Lower leg skin (tissue), 4 donors: ENCODE measurements around the gene UQCRH. TPM values are rescaled to one million over a fixed set of nuclear protein-coding genes. Genes with fewer than 3 reads are reported as not detected.

Source experiments
- DNase-seq, 2 donors: peaks; one replicate each; pipeline ENCODE4 v3.0.0-alpha.2; 2019; ENCODE audit warnings: low spot score in 2 of 2
- H3K4me3 ChIP-seq: fragments of 200-600 bp; sonication (generic); 2 replicates; pipeline ENCODE4 v1.5.1; 2017; ENCODE audit warnings: mild to moderate bottlenecking, low read depth; ENCODE audit not compliant: poor library complexity, severe bottlenecking
- POLR2A ChIP-seq, 2 donors: fragments of 450-650 bp; IDR thresholded peaks; one replicate each; pipeline ENCODE4 v1.6.1; 2016 to 2017; ENCODE audit warnings: antibody characterized with exemption in 2 of 2, mild to moderate bottlenecking in 1 of 2, moderate library complexity in 1 of 2
- WGBS, 2 donors: methylation state at CpG; one replicate each; pipeline ENCODE4 v1.1.5; 2018; 5-methylcytosine and 5-hydroxymethylcytosine counted together
- intact Hi-C: fragments of 100-400 bp; cut with DNase I; formaldehyde crosslinking; loops from one replicate; pipeline ENCODE4 v1.15.0; 2023; ENCODE audit warnings: low total_unique reads
- total RNA-seq, 4 donors: library from RNA; depleted of rRNA; stranded (reverse); fragments of >200 nt; gene quantifications; one replicate each; pipeline ENCODE4 v1.1.0, GENCODE V29; 2016
- TF ChIP-seq, protein P1 (sequence below), 3 donors: fragments of 450-650 bp; IDR thresholded peaks; one replicate each; pipeline ENCODE4 v1.5.1; 2016; ENCODE audit warnings: antibody characterized with exemption in 3 of 3, mild to moderate bottlenecking in 3 of 3, moderate library complexity in 2 of 3

Gene UQCRH
- total RNA-seq, 4 donors from 2014 or later: 223 to 278 (median 237) TPM

DNA sequence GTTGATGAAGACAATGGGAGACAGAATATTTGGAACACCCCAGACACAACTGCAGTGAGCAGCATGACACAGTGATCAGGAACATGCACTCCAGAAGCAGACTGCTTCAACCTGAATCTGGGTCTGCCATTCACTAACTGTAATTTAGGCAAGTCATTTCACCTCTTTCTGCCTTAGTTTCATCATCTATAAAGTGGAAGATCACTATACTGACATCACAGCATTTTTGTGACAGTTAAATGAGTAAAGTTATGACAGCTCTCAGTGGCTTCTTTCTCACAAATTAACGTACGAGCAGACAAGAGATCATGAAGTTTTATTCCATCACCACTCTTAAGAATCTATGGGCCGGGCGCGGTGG is 14.4 kb upstream of the UQCRH start:
- H3K4me3 ChIP-seq: no peak overlapping the region
- no peak for DNase-seq
- 93 to 98% methylated on average over 5 of the region's 5 CpGs for WGBS, 2 donors
- intact Hi-C loops: no loop called here
- TF ChIP-seq POLR2A (IDR thresholded peaks at IDR 0.05): no peak
- TF ChIP-seq, protein P1, sequence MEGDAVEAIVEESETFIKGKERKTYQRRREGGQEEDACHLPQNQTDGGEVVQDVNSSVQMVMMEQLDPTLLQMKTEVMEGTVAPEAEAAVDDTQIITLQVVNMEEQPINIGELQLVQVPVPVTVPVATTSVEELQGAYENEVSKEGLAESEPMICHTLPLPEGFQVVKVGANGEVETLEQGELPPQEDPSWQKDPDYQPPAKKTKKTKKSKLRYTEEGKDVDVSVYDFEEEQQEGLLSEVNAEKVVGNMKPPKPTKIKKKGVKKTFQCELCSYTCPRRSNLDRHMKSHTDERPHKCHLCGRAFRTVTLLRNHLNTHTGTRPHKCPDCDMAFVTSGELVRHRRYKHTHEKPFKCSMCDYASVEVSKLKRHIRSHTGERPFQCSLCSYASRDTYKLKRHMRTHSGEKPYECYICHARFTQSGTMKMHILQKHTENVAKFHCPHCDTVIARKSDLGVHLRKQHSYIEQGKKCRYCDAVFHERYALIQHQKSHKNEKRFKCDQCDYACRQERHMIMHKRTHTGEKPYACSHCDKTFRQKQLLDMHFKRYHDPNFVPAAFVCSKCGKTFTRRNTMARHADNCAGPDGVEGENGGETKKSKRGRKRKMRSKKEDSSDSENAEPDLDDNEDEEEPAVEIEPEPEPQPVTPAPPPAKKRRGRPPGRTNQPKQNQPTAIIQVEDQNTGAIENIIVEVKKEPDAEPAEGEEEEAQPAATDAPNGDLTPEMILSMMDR (IDR thresholded peaks at IDR 0.05): no peak

DNA sequence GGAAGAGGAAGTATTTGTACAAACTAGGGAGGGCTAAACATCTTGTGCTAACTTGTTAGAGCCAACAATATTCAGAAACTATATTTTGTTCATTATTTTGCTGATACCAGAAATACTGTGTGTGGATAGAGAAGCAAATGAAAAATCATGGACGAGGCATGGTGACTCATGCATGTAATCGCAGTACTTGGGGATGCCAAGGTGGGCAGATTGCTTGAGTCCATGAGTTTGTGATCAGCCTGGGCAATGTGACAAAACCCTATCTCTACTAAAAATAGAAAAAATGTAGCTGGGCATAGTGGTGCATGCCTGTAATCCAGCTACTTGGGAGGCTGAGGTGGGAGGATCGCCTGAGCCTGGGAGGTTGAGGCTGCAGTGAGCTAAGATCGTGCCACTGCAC is 13.5 kb upstream of the UQCRH start:
- 95 to 96% methylated on average over 4 of the region's 4 CpGs for WGBS, 2 donors
- no peak overlapping the region for H3K4me3 ChIP-seq
- TF ChIP-seq, protein P1 (IDR thresholded peaks at IDR 0.05): no peak
- TF ChIP-seq POLR2A (IDR thresholded peaks at IDR 0.05): no peak
- intact Hi-C loops: no loop called here
- DNase-seq: no peak

DNA sequence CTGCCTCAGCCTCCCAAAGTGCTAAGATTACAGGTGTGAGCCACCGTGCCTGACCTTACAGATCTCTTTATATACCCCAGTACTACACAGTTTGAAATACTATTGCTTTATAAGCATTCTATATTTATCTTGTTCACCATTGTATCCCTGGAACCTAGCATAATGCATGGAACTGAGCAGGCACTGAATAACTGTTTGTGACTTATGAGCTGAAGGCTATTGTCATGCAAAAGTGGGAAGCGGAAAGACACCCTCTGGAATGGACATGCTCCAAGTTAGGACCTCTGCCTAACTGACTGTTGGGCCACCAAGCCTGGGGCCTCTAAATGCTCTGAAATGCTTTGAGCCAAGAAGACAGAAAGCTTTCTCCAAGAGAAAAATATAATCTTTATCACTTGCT is 8.2 kb upstream of the UQCRH start:
- TF ChIP-seq, protein P1 (IDR thresholded peaks at IDR 0.05): no peak
- TF ChIP-seq POLR2A (IDR thresholded peaks at IDR 0.05): no peak
- no peak for DNase-seq
- WGBS, 2 donors: 97 to 98% methylated on average over 2 of the region's 2 CpGs
- H3K4me3 ChIP-seq: no peak overlapping the region
- intact Hi-C loops: no loop called here

DNA sequence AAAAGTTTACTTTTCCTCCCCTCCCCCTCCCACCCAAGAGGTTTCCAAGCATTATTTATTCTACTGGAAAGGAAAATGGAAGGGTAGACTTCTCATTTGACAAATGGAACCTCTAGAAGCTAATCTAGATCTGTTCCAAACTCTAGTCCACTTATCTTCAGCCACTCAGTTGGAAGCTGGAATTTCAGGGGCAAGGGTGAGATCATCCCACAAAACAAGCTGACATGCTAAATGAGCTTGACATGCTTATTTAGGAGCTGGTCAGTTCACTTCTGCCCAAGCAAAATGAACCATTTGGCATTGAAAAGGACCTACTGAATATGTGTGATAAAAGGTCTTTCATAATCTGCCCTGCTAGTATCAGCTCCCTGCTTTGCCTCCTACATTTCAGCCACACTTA is 5.1 kb upstream of the UQCRH start:
- TF ChIP-seq, protein P1 (IDR thresholded peaks at IDR 0.05): no peak
- no peak for TF ChIP-seq POLR2A (IDR thresholded peaks at IDR 0.05)
- no peak overlapping the region for H3K4me3 ChIP-seq
- DNase-seq: no peak
- intact Hi-C loops: no loop called here

DNA sequence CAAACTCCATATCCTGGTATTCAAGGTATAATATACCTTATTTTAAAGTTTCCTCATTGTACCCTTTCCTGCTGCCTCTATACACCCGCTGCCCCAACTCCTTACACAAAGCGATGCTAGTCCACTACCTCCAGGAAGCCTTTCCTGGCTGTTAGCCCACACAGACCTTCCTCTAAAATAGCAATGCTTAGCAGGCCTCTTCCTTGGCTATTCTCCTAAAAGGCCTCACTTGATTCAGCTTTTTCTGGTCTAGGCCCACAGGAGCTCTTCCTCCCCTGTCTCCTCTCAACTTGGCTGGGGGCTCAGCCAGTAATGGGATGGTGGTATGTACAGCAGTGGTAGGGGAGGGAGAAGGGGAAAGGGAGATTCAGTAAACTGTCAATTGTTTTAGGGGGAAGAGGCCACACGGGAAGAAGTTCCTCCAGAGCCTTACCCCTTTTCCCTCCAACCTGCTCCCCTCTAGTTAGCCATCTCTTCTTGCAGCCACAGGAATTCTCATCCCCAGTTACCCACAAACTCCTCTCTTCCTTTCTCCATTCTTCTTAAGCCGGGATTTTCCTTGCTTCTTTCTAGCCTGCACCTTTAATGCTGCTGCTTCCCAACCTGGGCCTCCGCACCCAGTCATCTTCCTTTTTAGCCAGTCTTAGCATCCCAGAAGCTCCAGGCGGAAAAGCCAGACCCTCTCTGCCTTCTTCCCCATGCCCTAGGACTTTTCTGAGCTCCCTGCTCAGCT is 2.7 kb upstream of the UQCRH start:
- DNase-seq: no peak
- WGBS, 2 donors: 31 to 33% methylated on average over 6 of the region's 6 CpGs
- TF ChIP-seq, protein P1 (IDR thresholded peaks at IDR 0.05): no peak
- no peak for TF ChIP-seq POLR2A (IDR thresholded peaks at IDR 0.05)
- H3K4me3 ChIP-seq: peak overlapping the region; percentile 92
- intact Hi-C loops: no loop called here

DNA sequence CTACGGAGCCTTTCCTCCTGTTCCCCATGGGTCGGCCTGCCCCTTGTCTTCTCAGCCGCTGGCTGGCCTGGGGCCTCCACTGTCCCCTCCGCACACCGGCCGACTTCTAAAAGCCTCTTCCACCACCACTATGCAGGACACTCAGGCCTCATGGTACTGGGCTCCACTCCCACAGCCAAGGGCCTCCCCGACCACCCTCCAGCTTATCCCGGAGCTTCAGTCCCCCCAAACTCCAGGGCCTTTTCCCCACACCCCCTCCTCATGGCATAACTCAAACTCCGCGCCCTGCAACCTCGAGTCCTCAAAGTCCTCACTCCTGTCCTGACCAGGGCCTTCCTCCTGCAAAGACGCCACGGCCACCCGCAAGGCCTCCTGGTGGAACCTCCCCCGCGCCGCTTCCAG is 2.1 kb upstream of the UQCRH start:
- peak in 1 of 2 donors; percentile 91 for DNase-seq
- 7 to 9% methylated on average over 17 of the region's 17 CpGs for WGBS, 2 donors
- intact Hi-C loops: no loop called here

More for the DNA sequence above, 2.1 kb upstream of the UQCRH start:
- peak overlapping the region; percentile 92 for H3K4me3 ChIP-seq
- TF ChIP-seq, protein P1 (IDR thresholded peaks at IDR 0.05): no peak
- no peak for TF ChIP-seq POLR2A (IDR thresholded peaks at IDR 0.05)
